Measurements from ENCODE around the gene AGK. TPM values are rescaled to one million over a fixed set of nuclear protein-coding genes. Genes with fewer than 3 reads are reported as not detected.
A peak's percentile ranks its signal among the peaks of the same experiment; 100 is the strongest.
"Not testable (repeated sequence)": the region's sequence is repeated elsewhere in the genome, so short reads cannot be mapped to it uniquely, and the experiment has no call there.

AGK gene
- total RNA-seq, 1 donor from 2014 or later = 147 TPM

DNA sequence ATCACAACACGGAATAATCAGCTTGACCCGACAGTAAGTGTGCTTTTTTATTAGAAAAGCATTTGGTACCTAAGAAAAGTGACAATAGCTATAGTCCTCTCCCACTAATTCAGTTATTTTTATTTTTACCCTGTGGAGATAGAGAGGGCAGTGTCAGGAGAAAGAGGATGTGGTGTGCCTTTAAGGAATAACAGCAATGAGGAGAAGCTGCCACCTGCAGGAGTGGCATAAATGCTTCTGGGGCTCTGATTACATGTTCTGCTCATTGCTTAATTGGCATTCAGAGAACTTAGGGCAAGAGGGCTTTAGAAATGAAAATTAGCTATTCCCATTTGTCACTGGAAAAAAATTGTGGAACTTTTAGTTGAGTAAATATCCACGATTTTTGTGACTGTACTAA is 90.7 kb downstream of the AGK start:
- Mint-ChIP-seq H3K36me3 (ENCODE audit: low read depth) (peaks cover 82% of the 10 kb centered on the region), H3K9me3 (no peaks in the 10 kb centered on the region), H3K27me3 (ENCODE audit: low read depth) (no peaks in the 10 kb centered on the region), H3K4me1 (ENCODE audit: low read depth) (no peaks in the 10 kb centered on the region), H3K4me3 (ENCODE audit: low read depth) (no peak overlapping the region), H3K27ac (no peak overlapping the region)
- intact Hi-C loops (cut with micrococcal nuclease) = loop anchor here (10.0 kb wide), 1 partner anchor 107 kb away; no protein-coding TSS in a partner anchor
- DNase-seq (ENCODE audit: low spot score) = no peak

DNA sequence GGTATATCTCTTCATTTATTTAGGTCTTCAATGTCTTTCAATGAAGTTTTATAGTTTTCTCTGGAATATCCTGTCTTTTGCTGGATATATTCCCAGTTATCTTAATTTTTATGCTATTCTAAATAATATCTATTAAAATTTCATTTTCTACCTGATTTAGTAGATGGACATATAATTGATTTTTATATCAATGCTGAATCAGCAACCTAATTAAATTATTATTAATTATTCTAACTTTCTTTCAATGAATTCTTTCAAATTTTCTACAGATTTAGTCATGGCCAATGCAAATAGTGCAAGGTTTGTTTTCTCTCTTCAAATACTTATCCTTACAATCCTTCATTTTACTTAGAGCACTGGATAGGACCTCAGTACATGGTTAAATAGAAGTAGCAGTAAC is 94.0 kb downstream of the AGK start:
- Mint-ChIP-seq H3K27me3 (ENCODE audit: low read depth) (no peaks in the 10 kb centered on the region), H3K4me1 (ENCODE audit: low read depth) (no peaks in the 10 kb centered on the region), H3K4me3 (ENCODE audit: low read depth) (no peak overlapping the region), H3K9me3 (no peaks in the 10 kb centered on the region), H3K27ac (no peak overlapping the region), H3K36me3 (ENCODE audit: low read depth) (peaks cover 79% of the 10 kb centered on the region)
- intact Hi-C loops (cut with micrococcal nuclease) = loop anchor here (10.0 kb wide), 1 partner anchor 110 kb away; no protein-coding TSS in a partner anchor
- DNase-seq (ENCODE audit: low spot score) = no peak

DNA sequence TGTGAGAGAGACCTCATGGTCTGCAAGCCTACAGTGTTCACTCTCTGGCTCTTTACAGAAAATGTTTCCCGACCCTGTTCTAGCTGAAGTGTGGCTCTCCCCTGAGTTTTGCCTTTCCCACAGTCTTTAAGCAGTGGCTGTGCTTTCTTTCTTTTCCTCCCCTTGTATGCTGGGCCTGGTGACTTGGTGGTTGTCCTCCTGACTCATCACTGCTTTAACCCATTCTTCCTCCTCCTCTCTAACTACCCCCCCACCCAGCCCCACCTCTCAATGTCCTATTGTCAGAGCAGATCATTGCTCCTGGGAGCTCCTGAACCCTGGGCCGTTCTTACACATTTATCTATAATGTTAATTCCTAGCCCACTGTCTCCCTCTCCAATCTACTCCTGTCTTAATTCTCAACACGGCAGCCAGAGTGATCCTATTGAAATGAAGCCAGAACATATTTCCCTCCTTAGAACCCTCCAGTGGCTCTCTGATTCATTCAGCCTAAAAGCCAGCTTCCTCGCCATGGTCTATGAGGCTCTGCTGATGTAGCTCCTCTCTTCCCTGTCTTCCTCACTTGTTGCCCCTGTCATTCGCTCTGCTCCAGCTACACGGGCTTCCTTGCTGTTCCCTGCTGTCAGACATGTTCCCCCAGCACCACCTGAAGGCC is 95.7 kb downstream of the AGK start:
- H3K27ac Mint-ChIP-seq = peak overlapping the region; percentile 8
- intact Hi-C loops (cut with micrococcal nuclease) = loop anchor here (10.0 kb wide), 1 partner anchor 112 kb away; no protein-coding TSS in a partner anchor

DNA sequence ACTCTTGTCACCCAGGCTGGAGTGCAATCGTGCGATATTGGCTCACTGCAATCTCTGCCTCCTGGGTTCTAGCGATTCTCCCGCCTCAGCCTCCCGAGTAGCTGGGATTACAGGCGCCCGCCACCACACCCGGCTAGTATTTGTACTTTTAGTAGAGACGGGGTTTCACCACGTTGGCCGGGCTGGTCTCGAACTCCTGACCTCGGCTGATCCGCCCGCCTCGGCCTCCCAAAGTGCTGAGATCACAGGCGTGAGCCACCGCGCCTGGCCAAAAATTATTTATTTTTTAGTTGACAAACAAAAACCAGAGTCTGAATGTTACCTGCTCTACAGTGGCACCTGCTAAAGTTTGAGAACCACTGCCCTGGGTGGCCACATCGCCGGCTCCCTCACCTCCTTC is 96.5 kb downstream of the AGK start:
- H3K4me1 Mint-ChIP-seq (ENCODE audit: low read depth); H3K9me3 Mint-ChIP-seq; H3K4me3 Mint-ChIP-seq (ENCODE audit: low read depth); DNase-seq (ENCODE audit: low spot score); H3K27ac Mint-ChIP-seq; H3K27me3 Mint-ChIP-seq (ENCODE audit: low read depth): not testable (repeated sequence)
- H3K36me3 Mint-ChIP-seq (ENCODE audit: low read depth) = peaks cover 72% of the 10 kb centered on the region
- intact Hi-C loops (cut with micrococcal nuclease) = loop anchor here (10.0 kb wide), 1 partner anchor 113 kb away; no protein-coding TSS in a partner anchor

More for the DNA sequence above, 95.7 kb downstream of the AGK start:
- H3K9me3 Mint-ChIP-seq = no peaks in the 10 kb centered on the region
- no peak overlapping the region for H3K4me3 Mint-ChIP-seq (ENCODE audit: low read depth)
- H3K36me3 Mint-ChIP-seq (ENCODE audit: low read depth) = peaks cover 72% of the 10 kb centered on the region
- no peaks in the 10 kb centered on the region for H3K27me3 Mint-ChIP-seq (ENCODE audit: low read depth)
- no peaks in the 10 kb centered on the region for H3K4me1 Mint-ChIP-seq (ENCODE audit: low read depth)
- no peak for DNase-seq (ENCODE audit: low spot score)

DNA sequence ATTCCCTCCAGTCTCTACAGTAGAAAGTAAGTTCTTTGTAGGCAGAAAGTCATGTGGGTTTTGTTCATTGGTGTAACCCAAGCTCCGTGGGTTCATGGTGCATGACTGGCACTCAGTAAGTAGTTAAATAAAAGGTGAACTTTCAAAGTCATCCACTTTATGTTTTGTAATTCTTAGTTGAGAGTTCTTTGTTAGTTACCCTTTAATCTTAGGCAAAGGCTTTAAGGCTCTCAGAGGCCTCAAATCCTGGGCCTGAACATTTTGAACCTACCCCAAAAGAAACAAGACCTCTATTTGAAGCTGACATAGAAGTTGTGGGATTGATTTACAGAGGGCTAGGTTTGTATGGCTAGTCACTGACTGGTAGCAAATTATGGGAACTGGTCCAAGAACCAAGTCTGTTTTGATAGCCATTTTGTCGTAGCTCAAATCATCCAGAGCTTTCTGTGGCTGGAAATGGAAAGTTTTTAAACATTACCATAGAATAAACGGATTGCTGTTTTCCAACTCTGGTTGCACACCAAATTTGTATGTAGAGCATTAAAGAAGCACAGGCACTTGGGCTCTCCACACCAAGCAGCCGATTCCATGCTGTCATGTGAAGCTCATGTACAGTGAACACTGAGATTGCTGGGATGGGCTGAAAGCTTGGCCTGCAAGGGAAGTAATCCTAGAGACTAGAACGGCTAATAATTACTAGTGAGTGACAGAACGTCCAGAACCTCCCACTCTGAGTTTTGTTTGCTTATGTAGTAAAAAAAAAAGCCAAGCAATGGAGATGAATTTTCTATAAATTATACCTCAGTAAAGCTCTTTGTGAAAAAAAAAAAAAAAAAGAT is 97.3 kb downstream of the AGK start:
- DNase-seq (ENCODE audit: low spot score) = no peak
- no peaks in the 10 kb centered on the region for H3K9me3 Mint-ChIP-seq
- intact Hi-C loops (cut with micrococcal nuclease) = loop anchor here (10.0 kb wide), 1 partner anchor 114 kb away; no protein-coding TSS in a partner anchor
- no peaks in the 10 kb centered on the region for H3K4me1 Mint-ChIP-seq (ENCODE audit: low read depth)
- no peak overlapping the region for H3K4me3 Mint-ChIP-seq (ENCODE audit: low read depth)
- peaks cover 74% of the 10 kb centered on the region for H3K36me3 Mint-ChIP-seq (ENCODE audit: low read depth)
- no peak overlapping the region for H3K27ac Mint-ChIP-seq
- no peaks in the 10 kb centered on the region for H3K27me3 Mint-ChIP-seq (ENCODE audit: low read depth)

DNA sequence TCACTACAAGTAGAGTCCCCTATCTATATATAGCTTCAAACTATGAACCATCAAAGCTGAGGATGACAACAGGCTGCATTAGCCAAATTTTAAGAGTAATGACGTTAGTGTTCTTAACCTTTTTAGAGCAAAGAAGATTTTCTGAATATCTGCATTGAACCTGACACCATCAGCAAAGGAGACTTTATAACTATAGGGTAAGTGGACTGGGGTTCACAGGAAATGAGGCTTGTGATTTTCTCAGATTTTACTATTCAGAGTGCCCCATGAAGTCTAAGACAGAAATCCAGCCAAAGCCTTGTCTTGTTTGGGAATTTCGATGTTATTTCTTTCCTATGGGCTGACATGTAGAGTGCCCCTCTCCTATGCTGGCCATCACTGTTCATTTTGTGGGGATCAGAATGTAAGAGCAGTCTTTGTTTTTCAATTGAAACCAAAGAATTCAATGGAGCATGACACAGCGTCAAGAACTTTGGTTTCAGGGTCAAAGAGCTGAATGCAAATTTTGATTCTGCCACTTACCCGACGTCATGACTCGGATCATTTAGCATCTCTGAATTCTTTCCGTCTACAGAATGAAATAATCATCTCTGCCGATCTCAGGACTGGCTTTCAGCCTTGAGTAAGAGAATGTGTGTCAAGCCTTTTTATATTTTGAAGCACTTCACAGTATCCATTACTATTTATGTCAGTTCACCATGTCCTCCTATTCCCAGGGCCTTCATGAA is 98.1 kb downstream of the AGK start:
- no peak overlapping the region for H3K4me3 Mint-ChIP-seq (ENCODE audit: low read depth)
- peaks cover 72% of the 10 kb centered on the region for H3K36me3 Mint-ChIP-seq (ENCODE audit: low read depth)
- H3K9me3 Mint-ChIP-seq = no peaks in the 10 kb centered on the region
- H3K27me3 Mint-ChIP-seq (ENCODE audit: low read depth) = no peaks in the 10 kb centered on the region
- H3K27ac Mint-ChIP-seq = peak overlapping the region; percentile 31
- peaks cover under 1% of the 10 kb centered on the region for H3K4me1 Mint-ChIP-seq (ENCODE audit: low read depth)
- no peak for DNase-seq (ENCODE audit: low spot score)
- intact Hi-C loops (cut with micrococcal nuclease) = loop anchor here (10.0 kb wide), 1 partner anchor 114 kb away; no protein-coding TSS in a partner anchor

DNA sequence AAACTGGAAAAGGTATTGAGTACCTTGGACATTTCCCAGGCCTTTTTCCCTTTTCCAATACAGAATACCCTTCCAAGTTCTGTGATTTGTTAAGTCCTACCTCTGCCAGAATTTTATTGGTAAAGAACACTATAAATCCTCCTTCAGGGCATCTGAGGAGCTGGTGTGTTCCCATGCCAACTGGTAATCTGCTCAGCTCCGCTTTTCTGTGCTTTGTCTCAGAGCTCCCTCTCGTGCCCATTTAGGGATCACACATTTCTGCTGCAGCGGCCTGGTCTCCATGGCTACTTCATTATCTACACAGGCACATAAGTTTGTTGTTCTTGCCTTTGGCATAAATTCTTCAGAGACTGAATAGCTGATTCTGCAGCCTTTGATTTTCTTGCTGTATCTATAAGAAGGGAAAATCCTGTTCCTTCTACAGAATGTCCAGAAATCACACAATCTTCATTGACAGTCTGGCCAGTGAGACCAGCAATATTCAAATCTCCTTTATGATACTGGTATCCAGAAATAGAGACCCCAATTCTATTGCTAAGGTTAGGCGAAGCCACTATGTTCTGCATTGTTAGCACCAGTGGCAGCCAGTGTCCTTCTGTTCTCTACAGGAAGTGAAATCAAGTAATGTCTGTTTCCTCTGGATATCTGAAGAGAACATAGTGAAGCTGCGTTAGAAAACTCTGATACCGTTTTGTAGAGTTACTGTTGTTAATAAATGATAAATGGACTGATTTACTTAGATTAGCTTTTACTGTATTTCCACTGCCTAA is 98.8 kb downstream of the AGK start:
- intact Hi-C loops (cut with micrococcal nuclease) = loop anchor here (5.0 to 10.0 kb wide), 3 partner anchors 115 to 635 kb away; partner anchors contain the start of gene MRPS33
- no peaks in the 10 kb centered on the region for H3K9me3 Mint-ChIP-seq
- peak overlapping the region; percentile 31 for H3K27ac Mint-ChIP-seq
- DNase-seq (ENCODE audit: low spot score) = no peak
- no peak overlapping the region for H3K4me3 Mint-ChIP-seq (ENCODE audit: low read depth)
- no peaks in the 10 kb centered on the region for H3K27me3 Mint-ChIP-seq (ENCODE audit: low read depth)
- H3K36me3 Mint-ChIP-seq (ENCODE audit: low read depth) = peaks cover 76% of the 10 kb centered on the region
- peaks cover 6% of the 10 kb centered on the region for H3K4me1 Mint-ChIP-seq (ENCODE audit: low read depth)

DNA sequence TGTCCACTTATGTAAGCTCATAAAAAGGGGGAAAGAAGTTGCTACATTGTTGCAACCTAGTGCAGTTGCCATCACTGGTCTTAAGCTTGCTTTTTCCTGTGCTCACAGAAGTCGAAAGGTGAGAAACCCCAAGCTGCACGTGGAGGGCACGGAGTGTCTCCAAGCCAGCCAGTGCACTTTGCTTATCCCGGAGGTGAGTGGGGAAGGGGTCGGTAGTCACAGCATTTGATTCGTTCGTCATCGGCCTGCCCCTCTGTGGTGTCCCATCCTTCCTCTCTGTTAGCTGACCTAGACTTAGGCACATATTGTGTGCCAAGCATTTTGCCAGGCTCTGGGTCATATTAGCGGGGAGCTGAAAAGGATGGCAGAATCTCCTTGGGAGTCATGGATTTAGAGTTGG is 100.2 kb downstream of the AGK start:
- Mint-ChIP-seq H3K9me3 (no peaks in the 10 kb centered on the region), H3K36me3 (ENCODE audit: low read depth) (peaks cover 78% of the 10 kb centered on the region), H3K4me3 (ENCODE audit: low read depth) (no peak overlapping the region), H3K27me3 (ENCODE audit: low read depth) (no peaks in the 10 kb centered on the region), H3K27ac (no peak overlapping the region), H3K4me1 (ENCODE audit: low read depth) (peaks cover 6% of the 10 kb centered on the region)
- DNase-seq (ENCODE audit: low spot score) = no peak
- intact Hi-C loops (cut with micrococcal nuclease) = loop anchor here (5.0 to 10.0 kb wide), 2 partner anchors 136 to 637 kb away; partner anchors contain the start of gene MRPS33

DNA sequence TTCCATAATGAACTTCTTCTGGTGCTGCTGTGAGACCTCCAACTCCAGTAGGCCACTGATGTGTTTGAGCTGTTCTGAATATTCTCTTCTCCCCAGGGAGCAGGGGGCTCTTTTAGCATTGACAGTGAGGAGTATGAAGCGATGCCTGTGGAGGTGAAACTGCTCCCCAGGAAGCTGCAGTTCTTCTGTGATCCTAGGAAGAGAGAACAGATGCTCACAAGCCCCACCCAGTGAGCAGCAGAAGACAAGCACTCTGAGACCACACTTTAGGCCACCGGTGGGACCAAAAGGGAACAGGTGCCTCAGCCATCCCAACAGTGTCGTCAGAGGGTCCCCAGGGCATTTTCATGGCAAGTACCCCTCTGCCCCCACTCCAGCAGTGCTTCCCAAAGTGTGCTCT is 101.5 kb downstream of the AGK start:
- Mint-ChIP-seq H3K4me3 (ENCODE audit: low read depth) (no peak overlapping the region), H3K27ac (no peak overlapping the region), H3K36me3 (ENCODE audit: low read depth) (peaks cover 79% of the 10 kb centered on the region), H3K4me1 (ENCODE audit: low read depth) (peaks cover 6% of the 10 kb centered on the region), H3K27me3 (ENCODE audit: low read depth) (no peaks in the 10 kb centered on the region), H3K9me3 (no peaks in the 10 kb centered on the region)
- DNase-seq (ENCODE audit: low spot score) = no peak
- intact Hi-C loops (cut with micrococcal nuclease) = loop anchor here (5.0 to 10.0 kb wide), 2 partner anchors 135 to 638 kb away; partner anchors contain the start of gene MRPS33

DNA sequence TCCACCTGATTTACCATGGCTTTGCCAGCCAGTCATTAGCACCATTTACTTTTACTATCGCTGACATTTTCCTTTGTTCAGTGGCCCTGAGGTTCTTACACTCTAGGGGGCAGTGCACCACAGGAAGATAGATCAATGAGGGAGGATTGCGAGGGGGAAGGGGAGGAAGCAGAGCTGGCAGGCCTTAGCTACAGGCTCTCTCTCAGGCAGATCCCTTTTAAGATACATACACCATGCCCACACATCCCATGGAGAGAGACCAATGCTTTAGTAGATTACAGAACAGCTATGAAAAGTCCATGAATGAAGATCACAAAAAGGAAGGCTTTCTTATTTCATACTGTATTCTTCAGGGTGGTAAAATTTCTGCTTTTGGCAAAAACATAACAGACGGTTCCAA is 103.3 kb downstream of the AGK start:
- Mint-ChIP-seq H3K36me3 (ENCODE audit: low read depth) (peaks cover 74% of the 10 kb centered on the region), H3K4me3 (ENCODE audit: low read depth) (no peak overlapping the region), H3K27me3 (ENCODE audit: low read depth) (no peaks in the 10 kb centered on the region), H3K4me1 (ENCODE audit: low read depth) (peaks cover 6% of the 10 kb centered on the region), H3K9me3 (no peaks in the 10 kb centered on the region), H3K27ac (peak overlapping the region; percentile 51)
- DNase-seq (ENCODE audit: low spot score) = peak; percentile 40
- intact Hi-C loops (cut with micrococcal nuclease) = loop anchor here (1.0 to 10.0 kb wide), 3 partner anchors 84 to 640 kb away; partner anchors contain the start of genes MRPS33 and SSBP1

DNA sequence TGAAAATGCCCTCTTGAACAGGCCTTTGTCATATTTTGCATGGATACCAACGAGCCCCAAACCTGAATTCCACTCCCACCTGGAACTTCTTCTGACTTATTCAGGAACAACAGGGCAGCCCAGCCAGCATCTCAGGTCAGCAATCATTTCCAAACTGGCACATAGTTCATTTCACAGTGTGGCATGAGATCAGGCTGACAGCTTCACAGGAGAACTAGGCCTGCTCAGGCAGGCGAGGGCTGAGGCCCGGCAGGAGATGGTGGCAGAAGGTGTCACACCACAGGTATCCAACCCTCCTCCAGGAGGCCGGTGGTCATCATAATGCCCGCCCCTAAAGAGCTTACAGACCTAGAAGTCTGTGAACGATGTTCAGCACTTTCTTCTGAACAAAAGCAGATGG is 108.3 kb downstream of the AGK start:
- intact Hi-C loops (cut with micrococcal nuclease) = loop anchor here (10.0 kb wide), 1 partner anchor 645 kb away; the partner anchor contains the start of gene MRPS33
- no peak overlapping the region for H3K27ac Mint-ChIP-seq
- H3K27me3 Mint-ChIP-seq (ENCODE audit: low read depth) = no peaks in the 10 kb centered on the region
- no peak overlapping the region for H3K4me3 Mint-ChIP-seq (ENCODE audit: low read depth)
- H3K9me3 Mint-ChIP-seq = no peaks in the 10 kb centered on the region
- peaks cover 76% of the 10 kb centered on the region for H3K36me3 Mint-ChIP-seq (ENCODE audit: low read depth)
- no peak for DNase-seq (ENCODE audit: low spot score)
- peaks cover 20% of the 10 kb centered on the region for H3K4me1 Mint-ChIP-seq (ENCODE audit: low read depth)

DNA sequence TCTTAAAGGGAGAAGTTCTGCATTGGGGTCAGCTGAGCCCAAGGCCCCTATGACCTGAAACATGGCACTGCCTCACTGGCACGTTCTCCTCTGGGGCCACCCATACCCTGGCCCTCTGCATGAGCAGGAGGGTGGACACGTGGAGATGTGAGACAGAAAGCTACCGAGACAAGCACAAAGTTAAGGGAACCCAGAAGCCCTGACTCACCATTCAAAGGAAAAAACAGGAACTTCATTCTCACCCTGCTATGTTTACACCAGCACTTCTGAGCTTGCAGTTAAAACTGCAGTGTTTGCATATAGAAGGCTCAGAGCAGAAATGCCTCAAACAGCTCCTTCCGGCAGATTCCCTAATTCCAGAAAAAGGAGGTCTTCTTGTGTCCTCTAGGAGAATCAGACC is 109.0 kb downstream of the AGK start:
- H3K27ac Mint-ChIP-seq = no peak overlapping the region
- H3K4me3 Mint-ChIP-seq (ENCODE audit: low read depth) = no peak overlapping the region
- H3K36me3 Mint-ChIP-seq (ENCODE audit: low read depth) = peaks cover 69% of the 10 kb centered on the region
- no peaks in the 10 kb centered on the region for H3K9me3 Mint-ChIP-seq
- intact Hi-C loops (cut with micrococcal nuclease) = loop anchor here (5.0 kb wide), 1 partner anchor 42 kb away; the partner anchor contains the start of gene DENND11
- H3K4me1 Mint-ChIP-seq (ENCODE audit: low read depth) = peaks cover 17% of the 10 kb centered on the region
- no peaks in the 10 kb centered on the region for H3K27me3 Mint-ChIP-seq (ENCODE audit: low read depth)
- no peak for DNase-seq (ENCODE audit: low spot score)
